ENCODE data around the gene PMAIP1. TPM values are rescaled to one million over a fixed set of nuclear protein-coding genes. Genes with fewer than 3 reads are reported as not detected.

The PMAIP1 gene
- total and polyA plus RNA-seq, 8 donors: 2.3 to 8.3 (median 3.7) TPM; not detected in 2

GRCh38 chr18:59898093-59898492 lies 1.7 kb upstream of the PMAIP1 start:
- H3K27me3 ChIP-seq: peaks cover 0 to 27% (median 0%) of the 10 kb centered on the region in 3 donors
- H3K36me3 ChIP-seq: peaks cover 0 to 4% (median 0%) of the 10 kb centered on the region in 4 donors
- no peak overlapping the region for H3K27ac ChIP-seq
- TF ChIP-seq POLR2A (IDR thresholded peaks at IDR 0.05): no peak
- TF ChIP-seq, protein P1, sequence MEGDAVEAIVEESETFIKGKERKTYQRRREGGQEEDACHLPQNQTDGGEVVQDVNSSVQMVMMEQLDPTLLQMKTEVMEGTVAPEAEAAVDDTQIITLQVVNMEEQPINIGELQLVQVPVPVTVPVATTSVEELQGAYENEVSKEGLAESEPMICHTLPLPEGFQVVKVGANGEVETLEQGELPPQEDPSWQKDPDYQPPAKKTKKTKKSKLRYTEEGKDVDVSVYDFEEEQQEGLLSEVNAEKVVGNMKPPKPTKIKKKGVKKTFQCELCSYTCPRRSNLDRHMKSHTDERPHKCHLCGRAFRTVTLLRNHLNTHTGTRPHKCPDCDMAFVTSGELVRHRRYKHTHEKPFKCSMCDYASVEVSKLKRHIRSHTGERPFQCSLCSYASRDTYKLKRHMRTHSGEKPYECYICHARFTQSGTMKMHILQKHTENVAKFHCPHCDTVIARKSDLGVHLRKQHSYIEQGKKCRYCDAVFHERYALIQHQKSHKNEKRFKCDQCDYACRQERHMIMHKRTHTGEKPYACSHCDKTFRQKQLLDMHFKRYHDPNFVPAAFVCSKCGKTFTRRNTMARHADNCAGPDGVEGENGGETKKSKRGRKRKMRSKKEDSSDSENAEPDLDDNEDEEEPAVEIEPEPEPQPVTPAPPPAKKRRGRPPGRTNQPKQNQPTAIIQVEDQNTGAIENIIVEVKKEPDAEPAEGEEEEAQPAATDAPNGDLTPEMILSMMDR (IDR thresholded peaks at IDR 0.05): no peak
- no peak for TF ChIP-seq POLR2AphosphoS5 (IDR thresholded peaks at IDR 0.05)
- TF ChIP-seq EP300 (IDR thresholded peaks at IDR 0.05): no peak
- no peaks in the 10 kb centered on the region for H3K9me3 ChIP-seq
- WGBS, 5 donors: 53 to 68% (median 61%) methylated on average over 4 of the region's 4 CpGs
- intact Hi-C loops (cut with DNase I; ENCODE audit: low total_unique reads): no loop called here
- H3K4me1 ChIP-seq: peaks cover 7 to 31% (median 23%) of the 10 kb centered on the region in 4 donors
- H3K4me3 ChIP-seq: no peak overlapping the region
- no peak for DNase-seq

DNA sequence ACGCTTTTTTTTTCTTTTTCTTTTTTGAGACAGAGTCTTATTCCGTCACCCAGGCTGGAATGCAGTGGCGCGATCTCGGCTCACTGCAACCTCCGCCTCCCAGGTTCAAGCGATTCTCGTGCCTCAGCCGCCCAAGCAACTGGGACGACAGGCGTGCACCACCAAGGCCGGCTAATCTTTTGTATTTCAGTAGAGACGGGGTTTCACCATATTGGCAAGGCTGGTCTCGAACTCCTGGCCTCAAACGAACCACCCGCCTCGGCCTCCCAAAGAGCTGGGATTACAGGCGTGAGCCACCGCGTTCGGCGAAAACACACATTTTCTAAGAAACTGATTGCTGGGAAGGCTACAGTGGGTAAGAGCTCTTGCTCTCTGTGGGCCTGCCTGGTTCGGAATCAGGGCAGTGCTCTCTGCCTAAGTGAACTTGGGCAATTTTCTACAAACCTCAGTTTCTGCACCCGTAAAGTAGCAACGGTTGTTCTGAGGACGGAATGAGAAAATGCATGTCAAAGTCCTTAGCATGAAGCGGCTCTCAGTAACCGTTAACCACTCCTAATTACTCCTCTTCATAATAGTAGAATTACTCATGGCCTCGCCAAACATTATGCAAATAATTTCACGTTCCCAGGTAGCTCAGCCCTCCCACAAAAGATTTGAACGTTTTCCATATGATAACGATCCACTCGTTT lies 1.0 kb upstream of the PMAIP1 start:
- Histone ChIP-seq H3K4me3 (peak overlapping the region; percentile 60 to 90 (median 64)), H3K9me3 (no peaks in the 10 kb centered on the region), H3K27me3 (peaks cover 0 to 27% (median 0%) of the 10 kb centered on the region in 3 donors), H3K4me1 (peaks cover 7 to 31% (median 23%) of the 10 kb centered on the region in 4 donors), H3K27ac (peak overlapping the region; percentile 85 to 93 (median 90)), H3K36me3 (peaks cover 0 to 4% (median 0%) of the 10 kb centered on the region in 4 donors)
- DNase-seq: no peak
- 31 to 46% (median 36%) methylated on average over 32 to 33 of the region's 33 CpGs for WGBS, 5 donors
- no peak for TF ChIP-seq POLR2A (IDR thresholded peaks at IDR 0.05)
- TF ChIP-seq POLR2AphosphoS5 (IDR thresholded peaks at IDR 0.05): no peak
- no peak for TF ChIP-seq EP300 (IDR thresholded peaks at IDR 0.05)
- TF ChIP-seq, protein P1 (IDR thresholded peaks at IDR 0.05): no peak
- intact Hi-C loops (cut with DNase I; ENCODE audit: low total_unique reads): no loop called here

DNA sequence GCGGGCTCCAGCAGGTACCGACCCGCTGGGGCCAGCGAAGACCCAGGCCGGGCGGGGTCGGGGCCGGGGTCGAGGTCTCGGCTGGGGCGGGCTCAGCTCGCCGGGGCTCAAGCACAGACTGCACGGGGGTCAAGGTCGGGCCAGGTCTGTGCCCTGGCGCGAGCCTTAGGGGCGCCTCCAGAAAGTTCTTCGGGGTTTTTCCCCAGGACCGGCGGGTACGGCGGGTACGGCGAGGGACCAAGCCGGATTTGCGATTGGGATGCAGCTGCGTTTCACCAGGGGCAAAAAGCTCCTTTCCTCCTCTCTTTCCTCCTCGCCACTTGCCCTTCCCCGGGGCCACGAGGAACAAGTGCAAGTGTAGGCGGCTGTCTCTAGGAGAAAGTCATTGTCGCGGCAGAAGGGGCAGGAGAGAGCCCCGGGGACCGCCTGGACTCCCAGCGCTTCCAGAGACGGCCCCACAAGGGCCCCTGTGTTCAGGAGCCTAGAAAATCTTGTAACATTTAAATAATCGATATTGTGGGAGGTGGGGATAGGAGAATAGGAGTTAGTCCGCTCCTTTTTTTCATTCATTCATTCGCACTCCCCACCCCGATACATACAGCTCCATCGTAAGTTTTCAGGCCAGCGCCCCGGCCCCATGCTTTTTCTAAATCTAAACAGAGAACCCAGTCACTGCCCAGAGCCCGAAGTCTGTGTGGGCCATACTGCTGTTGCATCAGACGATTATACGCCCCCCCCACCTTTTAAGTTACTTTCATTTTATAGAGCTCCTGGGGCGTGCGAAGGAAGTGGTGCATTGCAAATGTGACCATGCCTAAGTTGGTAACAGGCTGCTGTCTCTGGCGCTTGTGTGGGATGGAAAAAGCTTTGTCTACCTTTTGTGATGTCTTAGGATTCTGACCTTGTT lies 679 bp downstream of the PMAIP1 start:
- Histone ChIP-seq H3K27me3 (peaks cover 0 to 27% (median 0%) of the 10 kb centered on the region in 3 donors), H3K9me3 (no peaks in the 10 kb centered on the region), H3K36me3 (peaks cover 0 to 4% (median 0%) of the 10 kb centered on the region in 4 donors), H3K4me1 (peaks cover 7 to 45% (median 25%) of the 10 kb centered on the region in 4 donors), H3K27ac (peak overlapping the region; percentile 78 to 93 (median 85)), H3K4me3 (peak overlapping the region; percentile 60 to 90 (median 64))
- 1 to 3% (median 2%) methylated on average over 25 to 51 of the region's 51 CpGs for WGBS, 5 donors
- TF ChIP-seq POLR2A (IDR thresholded peaks at IDR 0.05) (no peak), POLR2AphosphoS5 (IDR thresholded peaks at IDR 0.05) (peak in 2 of 3 donors; percentile 17 to 23)
- intact Hi-C loops (cut with DNase I; ENCODE audit: low total_unique reads): no loop called here
- peak; percentile 44 to 83 for DNase-seq

GRCh38 chr18:59902131-59902992 lies 2.6 kb downstream of the PMAIP1 start:
- Histone ChIP-seq H3K27me3 (peaks cover 0 to 36% (median 0%) of the 10 kb centered on the region in 3 donors), H3K9me3 (no peaks in the 10 kb centered on the region), H3K36me3 (peaks cover 0 to 4% (median 0%) of the 10 kb centered on the region in 4 donors), H3K27ac (no peak overlapping the region), H3K4me3 (no peak overlapping the region), H3K4me1 (peaks cover 7 to 46% (median 25%) of the 10 kb centered on the region in 4 donors)
- TF ChIP-seq, protein P1 (IDR thresholded peaks at IDR 0.05): no peak
- no peak for TF ChIP-seq POLR2AphosphoS5 (IDR thresholded peaks at IDR 0.05)
- no peak for TF ChIP-seq POLR2A (IDR thresholded peaks at IDR 0.05)
- no peak for TF ChIP-seq EP300 (IDR thresholded peaks at IDR 0.05)
- DNase-seq: no peak
- 78 to 90% (median 87%) methylated on average over 8 of the region's 8 CpGs for WGBS, 5 donors
- intact Hi-C loops (cut with DNase I; ENCODE audit: low total_unique reads): no loop called here
